ENCODE measurements around the gene TF.

Gene TF

DNA sequence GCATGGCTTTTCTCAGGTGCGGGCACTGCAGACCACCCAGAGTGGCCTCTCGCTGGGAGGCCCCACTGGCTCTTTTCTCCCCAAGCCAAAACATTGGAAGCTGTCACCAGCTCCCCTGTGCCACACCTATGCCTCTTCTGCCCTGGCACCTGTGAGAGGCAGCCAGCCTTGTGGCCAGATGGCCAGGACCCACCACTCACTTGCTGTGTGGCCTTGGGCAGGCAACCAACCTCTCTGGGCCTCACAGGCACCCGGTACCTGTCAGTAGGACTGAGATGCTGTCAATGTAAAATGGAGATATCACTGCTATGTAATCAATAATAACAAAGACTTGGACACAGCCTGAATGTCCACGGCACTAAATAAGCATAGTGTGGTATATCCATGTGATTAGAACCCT is 96.0 kb downstream of the TF start:
- Histone ChIP-seq H3K27me3 (ENCODE audit: control insufficient read depth, insufficient read depth, low read length) (no peaks in the 10 kb centered on the region), H3K4me1 (ENCODE audit: control insufficient read depth, insufficient read depth, low read length) (no peaks in the 10 kb centered on the region), H3K9ac (ENCODE audit: low read depth, low read length) (no peak overlapping the region), H3K36me3 (ENCODE audit: control insufficient read depth, insufficient read depth, low read length) (peaks cover 3% of the 10 kb centered on the region), H3K9me3 (ENCODE audit: control insufficient read depth, insufficient read depth, low read length) (no peaks in the 10 kb centered on the region), H3K4me3 (ENCODE audit: low read depth, low read length) (no peak overlapping the region)

DNA sequence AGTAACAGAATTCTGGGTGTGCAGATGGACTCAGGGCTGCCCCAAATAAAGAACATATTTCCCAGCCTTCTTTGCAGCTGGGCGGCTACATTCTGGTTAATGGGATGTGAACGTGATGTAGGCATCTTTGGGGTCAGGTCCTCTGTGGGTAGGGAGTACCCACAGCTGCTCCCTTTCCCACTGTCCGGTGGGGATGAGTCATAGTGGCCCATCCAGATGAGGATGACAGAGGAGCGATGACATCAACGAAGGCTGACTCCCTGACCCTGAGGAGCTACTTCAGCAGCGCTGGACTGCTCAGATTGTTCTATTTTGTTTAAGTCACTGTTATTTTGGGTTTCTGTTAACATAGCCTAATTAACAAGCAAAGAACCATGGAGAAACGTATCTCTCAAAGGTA is 97.4 kb downstream of the TF start:
- H3K36me3 ChIP-seq (ENCODE audit: control insufficient read depth, insufficient read depth, low read length): no peaks in the 10 kb centered on the region
- no peak overlapping the region for H3K4me3 ChIP-seq (ENCODE audit: low read depth, low read length)

DNA sequence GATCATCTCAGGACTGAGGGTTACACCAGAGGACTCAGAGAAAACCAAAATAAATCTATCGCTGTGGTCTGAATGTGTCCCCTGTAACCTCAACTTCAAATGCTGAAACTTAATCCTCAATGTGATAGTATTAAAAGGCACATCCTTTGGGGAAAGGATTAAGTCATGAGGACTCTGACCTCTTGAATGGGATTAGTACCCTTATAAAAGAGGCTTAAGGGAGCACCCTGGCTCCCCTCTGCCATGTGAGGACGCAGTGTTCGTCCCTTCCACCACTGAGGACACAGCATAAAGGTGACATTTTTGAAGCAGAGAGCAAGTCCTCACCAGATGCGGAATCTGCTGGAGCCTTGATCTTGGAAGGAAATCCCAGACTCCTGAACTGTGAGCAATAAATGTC is 98.9 kb downstream of the TF start:
- Histone ChIP-seq H3K27me3 (ENCODE audit: control insufficient read depth, insufficient read depth, low read length) (no peaks in the 10 kb centered on the region), H3K9ac (ENCODE audit: low read depth, low read length) (no peak overlapping the region), H3K4me3 (ENCODE audit: low read depth, low read length) (no peak overlapping the region), H3K36me3 (ENCODE audit: control insufficient read depth, insufficient read depth, low read length) (no peaks in the 10 kb centered on the region), H3K9me3 (ENCODE audit: control insufficient read depth, insufficient read depth, low read length) (no peaks in the 10 kb centered on the region), H3K4me1 (ENCODE audit: control insufficient read depth, insufficient read depth, low read length) (no peaks in the 10 kb centered on the region)

More for the DNA sequence above, 97.4 kb downstream of the TF start:
- H3K9ac ChIP-seq (ENCODE audit: low read depth, low read length): no peak overlapping the region
- H3K27me3 ChIP-seq (ENCODE audit: control insufficient read depth, insufficient read depth, low read length): no peaks in the 10 kb centered on the region
- no peaks in the 10 kb centered on the region for H3K9me3 ChIP-seq (ENCODE audit: control insufficient read depth, insufficient read depth, low read length)
- no peaks in the 10 kb centered on the region for H3K4me1 ChIP-seq (ENCODE audit: control insufficient read depth, insufficient read depth, low read length)
